ENCODE results near the gene JPH3. TPM values are rescaled to one million over a fixed set of nuclear protein-coding genes. Genes with fewer than 3 reads are reported as not detected.

JPH3 gene
- total RNA-seq, 1 experiment from 2014 or later, result not detected

DNA sequence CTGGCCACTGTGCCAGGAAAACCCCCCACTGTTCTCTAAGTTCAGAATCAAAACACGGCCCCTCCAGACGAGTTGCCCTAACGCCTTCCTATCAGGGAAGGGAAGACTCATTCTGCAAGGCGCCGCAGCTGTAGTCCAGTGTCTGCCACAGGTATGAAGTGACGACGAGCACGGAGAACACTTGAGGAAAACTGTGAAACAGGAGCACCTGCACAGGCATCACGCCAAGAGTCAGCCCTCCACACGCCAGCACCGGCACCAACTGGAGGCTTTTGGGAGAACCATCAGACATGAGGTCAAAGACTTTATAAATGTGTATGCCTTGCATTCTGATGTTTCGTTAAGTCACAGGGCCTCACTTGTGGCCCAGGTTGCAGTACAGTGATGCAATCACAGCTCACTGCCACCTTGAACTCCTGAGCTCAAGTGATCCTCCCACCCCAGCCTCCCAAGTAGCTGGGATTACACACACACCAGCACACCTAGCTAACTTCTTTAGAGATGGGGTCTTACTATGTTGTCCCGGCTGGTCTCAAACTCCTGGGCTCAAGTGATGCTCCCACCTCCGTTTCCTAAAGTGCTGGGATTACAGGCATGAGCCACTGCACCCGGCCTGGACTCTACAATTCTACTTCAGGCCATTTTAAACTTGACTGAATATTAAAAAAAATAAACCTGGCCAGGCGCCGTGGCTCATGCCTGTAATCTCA, 140.6 kb downstream of the JPH3 start:
- ChIA-PET POLR2A (ENCODE audit: unreplicated experiment) (no interaction called here), CTCF (interaction anchor here (0.7 kb wide), 1 partner anchor 14 kb away, joined by 3 read pairs; no protein-coding TSS in a partner anchor)
- H3K79me2 ChIP-seq (ENCODE audit: low read depth), result no peaks in the 10 kb centered on the region
- no peaks in the 10 kb centered on the region for H3K9me2 ChIP-seq (ENCODE audit: insufficient read depth)
- H3K4me1 ChIP-seq (replicated peaks; ENCODE audit: insufficient read depth), result no peaks in the 10 kb centered on the region
- no peaks in the 10 kb centered on the region for H3K27me3 ChIP-seq (ENCODE audit: insufficient read depth, low read depth)
- peaks cover 12% of the 10 kb centered on the region for H4K20me1 ChIP-seq (ENCODE audit: insufficient read depth)
- H2AFZ ChIP-seq, result no peak overlapping the region
- no peak overlapping the region for H3K4me2 ChIP-seq
- no peak overlapping the region for H3K27ac ChIP-seq
- TF ChIP-seq, protein P1, sequence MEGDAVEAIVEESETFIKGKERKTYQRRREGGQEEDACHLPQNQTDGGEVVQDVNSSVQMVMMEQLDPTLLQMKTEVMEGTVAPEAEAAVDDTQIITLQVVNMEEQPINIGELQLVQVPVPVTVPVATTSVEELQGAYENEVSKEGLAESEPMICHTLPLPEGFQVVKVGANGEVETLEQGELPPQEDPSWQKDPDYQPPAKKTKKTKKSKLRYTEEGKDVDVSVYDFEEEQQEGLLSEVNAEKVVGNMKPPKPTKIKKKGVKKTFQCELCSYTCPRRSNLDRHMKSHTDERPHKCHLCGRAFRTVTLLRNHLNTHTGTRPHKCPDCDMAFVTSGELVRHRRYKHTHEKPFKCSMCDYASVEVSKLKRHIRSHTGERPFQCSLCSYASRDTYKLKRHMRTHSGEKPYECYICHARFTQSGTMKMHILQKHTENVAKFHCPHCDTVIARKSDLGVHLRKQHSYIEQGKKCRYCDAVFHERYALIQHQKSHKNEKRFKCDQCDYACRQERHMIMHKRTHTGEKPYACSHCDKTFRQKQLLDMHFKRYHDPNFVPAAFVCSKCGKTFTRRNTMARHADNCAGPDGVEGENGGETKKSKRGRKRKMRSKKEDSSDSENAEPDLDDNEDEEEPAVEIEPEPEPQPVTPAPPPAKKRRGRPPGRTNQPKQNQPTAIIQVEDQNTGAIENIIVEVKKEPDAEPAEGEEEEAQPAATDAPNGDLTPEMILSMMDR (conservative IDR thresholded peaks at IDR 0.05), result no peak
- TF ChIP-seq EZH2 (IDR thresholded peaks at IDR 0.05; ENCODE audit: low read depth), result no peak
- BruUV-seq (replicated peaks), result no TSS peak
- no peaks in the 10 kb centered on the region for H3K9me3 ChIP-seq (ENCODE audit: insufficient read depth, low read depth)
- no peak for DNase-seq
- intact Hi-C loops (cut with micrococcal nuclease; ENCODE audit: unreplicated experiment), result no loop called here
- H3K4me3 ChIP-seq, result no peak overlapping the region
- 0 out of 2 replicates have a peak, but pooled peaks cover under 1% of the 10 kb centered on the region for H3F3A ChIP-seq (ENCODE audit: insufficient read depth, low read depth)
- peaks cover 19% of the 10 kb centered on the region; the same call in 1 of the 2 replicates for H3K36me3 ChIP-seq (ENCODE audit: low read depth)

DNA sequence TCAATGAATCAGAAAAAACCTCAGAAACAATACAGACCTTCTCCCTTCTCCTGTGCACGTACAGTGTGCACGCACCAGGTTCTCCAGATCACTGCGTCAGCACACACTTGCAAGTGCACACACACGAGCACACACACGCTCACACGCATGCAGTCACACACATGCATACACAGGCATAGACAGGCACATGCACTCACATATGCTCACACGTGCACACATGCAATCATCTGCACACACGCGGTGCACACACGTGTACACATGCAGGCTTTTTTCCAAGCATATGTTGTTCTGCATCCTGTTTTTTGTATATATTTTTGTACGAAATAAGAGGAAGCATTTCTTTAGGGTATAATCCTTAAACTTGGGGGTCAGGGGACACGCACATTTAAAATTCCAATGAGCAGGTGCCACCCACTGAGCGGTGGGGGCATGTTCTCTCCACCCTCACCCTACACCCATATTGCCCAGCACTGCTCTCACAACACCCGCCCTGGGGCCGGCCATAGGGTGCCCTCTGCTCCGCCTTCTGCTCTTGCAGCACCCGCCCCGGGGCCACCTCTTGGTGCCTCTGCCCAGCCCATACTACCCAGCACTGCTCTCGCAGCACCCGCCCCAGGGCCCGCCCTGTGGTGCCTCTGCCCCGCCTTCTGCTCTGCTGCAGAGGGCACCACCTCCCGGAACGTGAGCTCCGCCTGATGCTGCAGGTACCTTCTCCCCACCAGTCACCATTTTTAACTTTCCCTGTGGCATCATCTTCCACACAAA, 142.6 kb downstream of the JPH3 start:
- no peaks in the 10 kb centered on the region for H3K9me2 ChIP-seq (ENCODE audit: insufficient read depth)
- CTCF ChIA-PET, result interaction anchor here (0.7 kb wide), 1 partner anchor 24 kb away, joined by 3 read pairs; no protein-coding TSS in a partner anchor
- DNase-seq, result no peak
- intact Hi-C loops (cut with micrococcal nuclease; ENCODE audit: unreplicated experiment), result no loop called here
- peaks cover 4% of the 10 kb centered on the region; the same call in 1 of the 2 replicates for H3K79me2 ChIP-seq (ENCODE audit: low read depth)
- TF ChIP-seq EZH2 (IDR thresholded peaks at IDR 0.05; ENCODE audit: low read depth), result no peak
- TF ChIP-seq, protein P1 (conservative IDR thresholded peaks at IDR 0.05), result no peak
- H3K9me3 ChIP-seq (ENCODE audit: insufficient read depth, low read depth), result no peaks in the 10 kb centered on the region
- peaks cover 12% of the 10 kb centered on the region for H4K20me1 ChIP-seq (ENCODE audit: insufficient read depth)
- no peak overlapping the region for H2AFZ ChIP-seq
- 0 out of 2 replicates have a peak, but pooled peaks cover 3% of the 10 kb centered on the region for H3F3A ChIP-seq (ENCODE audit: insufficient read depth, low read depth)
- BruUV-seq (replicated peaks), result no TSS peak
- peaks cover 29% of the 10 kb centered on the region for H3K36me3 ChIP-seq (ENCODE audit: low read depth)
- H3K27me3 ChIP-seq (ENCODE audit: insufficient read depth, low read depth), result no peaks in the 10 kb centered on the region
- H3K4me2 ChIP-seq, result no peak overlapping the region
- no peak overlapping the region for H3K4me3 ChIP-seq
- H3K27ac ChIP-seq, result no peak overlapping the region
- POLR2A ChIA-PET (ENCODE audit: unreplicated experiment), result no interaction called here
- no peaks in the 10 kb centered on the region for H3K4me1 ChIP-seq (replicated peaks; ENCODE audit: insufficient read depth)

DNA sequence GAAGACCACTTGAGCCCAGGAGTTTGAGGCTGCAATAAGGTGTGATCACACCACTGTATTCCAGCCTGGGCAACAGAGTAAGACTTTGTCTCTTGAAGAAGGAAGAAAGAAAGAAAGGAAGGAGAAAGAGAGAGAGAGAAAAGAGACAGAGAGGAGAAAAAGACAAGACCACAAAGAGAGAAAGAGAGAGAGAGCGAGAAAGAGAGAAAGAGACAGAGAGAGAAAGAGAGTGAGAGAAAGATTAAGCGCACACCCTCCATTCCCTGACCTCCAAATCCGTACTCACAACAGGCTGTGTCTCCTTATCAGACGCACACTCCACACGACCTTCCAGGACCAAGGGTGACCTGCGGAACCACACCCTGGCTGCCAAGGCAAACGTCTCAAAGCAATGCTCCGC, 143.9 kb downstream of the JPH3 start:
- H3K4me3 ChIP-seq, result no peak overlapping the region
- intact Hi-C loops (cut with micrococcal nuclease; ENCODE audit: unreplicated experiment), result no loop called here
- BruUV-seq (replicated peaks), result no TSS peak
- POLR2A ChIA-PET (ENCODE audit: unreplicated experiment), result no interaction called here
- no peaks in the 10 kb centered on the region for H3K27me3 ChIP-seq (ENCODE audit: insufficient read depth, low read depth)
- no peak overlapping the region for H3K27ac ChIP-seq
- TF ChIP-seq, protein P1 (conservative IDR thresholded peaks at IDR 0.05), result no peak
- H3K9me2 ChIP-seq (ENCODE audit: insufficient read depth), result no peaks in the 10 kb centered on the region
- H3K9me3 ChIP-seq (ENCODE audit: insufficient read depth, low read depth), result no peaks in the 10 kb centered on the region
- H4K20me1 ChIP-seq (ENCODE audit: insufficient read depth), result peaks cover 11% of the 10 kb centered on the region
- peaks cover 34% of the 10 kb centered on the region for H3K36me3 ChIP-seq (ENCODE audit: low read depth)
- peaks cover 6% of the 10 kb centered on the region; the same call in 1 of the 2 replicates for H3K79me2 ChIP-seq (ENCODE audit: low read depth)
- CTCF ChIA-PET, result no interaction called here
- H3F3A ChIP-seq (ENCODE audit: insufficient read depth, low read depth), result peaks cover 5% of the 10 kb centered on the region; the same call in 1 of the 2 replicates
- no peak overlapping the region for H3K4me2 ChIP-seq
- DNase-seq, result no peak
- H3K4me1 ChIP-seq (replicated peaks; ENCODE audit: insufficient read depth), result no peaks in the 10 kb centered on the region
- H2AFZ ChIP-seq, result no peak overlapping the region

Other genes with a start within 250 kb of the JPH3 start
- gene FBXO31, start 218.7 kb upstream of the JPH3 start, total RNA-seq (2021), result 18.8 and 21.9 TPM in 2 replicates
- 37.0 and 45.3 TPM in 2 replicates for gene MAP1LC3B, start 210.2 kb upstream of the JPH3 start, total RNA-seq (2021)
- gene ZCCHC14, start 109.5 kb upstream of the JPH3 start, total RNA-seq (2021), result 17.9 and 19.2 TPM in 2 replicates
- 66.5 and 74.2 TPM in 2 replicates for gene KLHDC4, start 163.5 kb downstream of the JPH3 start, total RNA-seq (2021)